WTC11 (cell line): ENCODE results near the gene PRKCE.

Experiments used
- ATF3 ChIP-seq: sonication (generic); formaldehyde crosslinking; conservative IDR thresholded peaks from 2 replicates; pipeline ENCODE4 v1.8.1; 2022; ENCODE audit warnings: mild to moderate bottlenecking, missing genetic modification reagents
- CREB1 ChIP-seq: sonication (generic); formaldehyde crosslinking; IDR thresholded peaks from 2 replicates; pipeline ENCODE4 v1.8.0; 2023; ENCODE audit warnings: mild to moderate bottlenecking, missing genetic modification reagents
- CTCF ChIP-seq: fragments of 200-600 bp; IDR thresholded peaks from 2 replicates; pipeline ENCODE4 v1.8.0; 2022; ENCODE audit warnings: antibody characterized with exemption
- E2F4 ChIP-seq: sonication (generic); formaldehyde crosslinking; IDR thresholded peaks from 2 replicates; pipeline ENCODE4 v1.8.1; 2022; ENCODE audit warnings: low read depth, mild to moderate bottlenecking, moderate library complexity, missing genetic modification reagents, borderline replicate concordance
- E2F5 ChIP-seq: sonication (generic); formaldehyde crosslinking; IDR thresholded peaks from 2 replicates; pipeline ENCODE4 v1.8.1; 2022; ENCODE audit warnings: mild to moderate bottlenecking, moderate library complexity, missing genetic modification reagents
- NFYB ChIP-seq: sonication (generic); formaldehyde crosslinking; conservative IDR thresholded peaks from 2 replicates; pipeline ENCODE4 v1.8.0; 2022; ENCODE audit warnings: low read depth, missing genetic modification reagents
- NR2C2 ChIP-seq: sonication (generic); formaldehyde crosslinking; IDR thresholded peaks from 2 replicates; pipeline ENCODE4 v1.8.0; 2022; ENCODE audit warnings: mild to moderate bottlenecking, missing genetic modification reagents
- SP1 ChIP-seq: sonication (generic); formaldehyde crosslinking; conservative IDR thresholded peaks from 2 replicates; pipeline ENCODE4 v1.8.1; 2022; ENCODE audit warnings: missing genetic modification reagents
- TF ChIP-seq, protein P1 (sequence below): fragments of 250-450 bp; sonication (Bioruptor Pico); IDR thresholded peaks from 2 replicates; pipeline ENCODE4 v1.9.0; 2021; ENCODE audit warnings: moderate library complexity, mild to moderate bottlenecking, inconsistent platforms, borderline replicate concordance
- TF ChIP-seq, protein P2 (sequence below): sonication (generic); formaldehyde crosslinking; IDR thresholded peaks from 2 replicates; pipeline ENCODE4 v1.8.0; 2022; ENCODE audit warnings: mild to moderate bottlenecking, missing genetic modification reagents
- TF ChIP-seq, protein P3 (sequence below): sonication (generic); formaldehyde crosslinking; IDR thresholded peaks from 2 replicates; pipeline ENCODE4 v1.8.0; 2022; ENCODE audit warnings: mild to moderate bottlenecking, missing genetic modification reagents

DNA sequence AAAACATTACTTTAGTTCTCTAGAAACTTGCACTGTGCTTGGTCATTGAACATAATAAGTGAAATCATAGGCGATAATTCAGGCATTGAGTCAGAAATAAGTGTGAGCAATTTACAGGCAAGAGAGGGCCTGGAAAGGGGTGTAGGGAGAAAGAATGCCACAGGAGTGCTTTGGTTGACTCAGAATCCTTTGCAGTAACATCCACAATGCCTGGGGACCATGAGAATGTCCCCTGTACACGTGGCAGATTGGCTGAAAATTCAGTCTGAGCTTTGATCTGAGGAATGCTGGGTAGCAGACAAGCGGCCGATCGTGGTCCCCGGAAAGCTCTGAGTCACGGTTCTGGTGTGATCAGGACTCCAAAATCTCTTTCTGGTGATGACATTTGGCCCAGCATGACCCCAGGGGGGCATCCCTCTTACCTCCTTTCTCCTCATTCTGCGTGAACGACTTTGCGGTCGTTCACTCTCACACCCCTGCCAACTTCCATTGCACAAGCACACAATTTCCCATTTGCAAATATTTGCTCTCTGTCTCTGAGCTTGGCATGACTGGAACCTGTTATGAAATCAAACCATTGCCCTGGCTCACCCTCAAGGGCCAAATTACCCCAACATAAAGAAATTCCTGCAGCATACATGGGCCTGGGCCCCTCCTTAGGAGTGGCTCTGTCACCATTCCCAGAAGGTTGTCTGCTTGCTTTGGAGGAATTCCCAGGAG, 340.7 kb downstream of the PRKCE start:
- TF ChIP-seq, protein P1, sequence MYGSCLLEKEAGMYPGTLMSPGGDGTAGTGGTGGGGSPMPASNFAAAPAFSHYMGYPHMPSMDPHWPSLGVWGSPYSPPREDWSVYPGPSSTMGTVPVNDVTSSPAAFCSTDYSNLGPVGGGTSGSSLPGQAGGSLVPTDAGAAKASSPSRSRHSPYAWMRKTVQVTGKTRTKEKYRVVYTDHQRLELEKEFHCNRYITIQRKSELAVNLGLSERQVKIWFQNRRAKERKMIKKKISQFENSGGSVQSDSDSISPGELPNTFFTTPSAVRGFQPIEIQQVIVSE (CRISPR knock-in tag) = no peak
- TF ChIP-seq E2F4 (CRISPR knock-in tag) (no peak), CTCF (no peak), SP1 (CRISPR knock-in tag) (no peak), NFYB (CRISPR knock-in tag) (no peak), NR2C2 (CRISPR knock-in tag) (no peak), E2F5 (CRISPR knock-in tag) (no peak), CREB1 (CRISPR knock-in tag) (no peak), ATF3 (no peak)
- TF ChIP-seq, protein P2, sequence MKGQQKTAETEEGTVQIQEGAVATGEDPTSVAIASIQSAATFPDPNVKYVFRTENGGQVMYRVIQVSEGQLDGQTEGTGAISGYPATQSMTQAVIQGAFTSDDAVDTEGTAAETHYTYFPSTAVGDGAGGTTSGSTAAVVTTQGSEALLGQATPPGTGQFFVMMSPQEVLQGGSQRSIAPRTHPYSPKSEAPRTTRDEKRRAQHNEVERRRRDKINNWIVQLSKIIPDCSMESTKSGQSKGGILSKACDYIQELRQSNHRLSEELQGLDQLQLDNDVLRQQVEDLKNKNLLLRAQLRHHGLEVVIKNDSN = no peak
- TF ChIP-seq, protein P3, sequence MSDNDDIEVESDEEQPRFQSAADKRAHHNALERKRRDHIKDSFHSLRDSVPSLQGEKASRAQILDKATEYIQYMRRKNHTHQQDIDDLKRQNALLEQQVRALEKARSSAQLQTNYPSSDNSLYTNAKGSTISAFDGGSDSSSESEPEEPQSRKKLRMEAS (CRISPR knock-in tag) = no peak
